Progenitor cell of endocrine pancreas (in vitro differentiated cells): ENCODE results near the gene NNMT. TPM values are rescaled to one million over a fixed set of nuclear protein-coding genes. Genes with fewer than 3 reads are reported as not detected.

Experiments used
- DNase-seq: peaks from one replicate; pipeline ENCODE4 v3.0.0; 2021; ENCODE audit warnings: low spot score; ENCODE audit not compliant: unreplicated experiment
- H3K27ac Mint-ChIP-seq: 2 replicates; pipeline ENCODE4 v1.8.0; 2021; ENCODE audit warnings: mild to moderate bottlenecking, moderate library complexity, mixed read lengths
- H3K27me3 Mint-ChIP-seq: 2 replicates; pipeline ENCODE4 v1.8.0; 2021; ENCODE audit warnings: mixed read lengths
- H3K36me3 Mint-ChIP-seq: 2 replicates; pipeline ENCODE4 v1.8.0; 2022; ENCODE audit warnings: mixed read lengths; ENCODE audit not compliant: insufficient read depth
- H3K4me1 Mint-ChIP-seq: 2 replicates; pipeline ENCODE4 v1.8.0; 2021; ENCODE audit warnings: low read depth, mixed read lengths
- H3K4me3 Mint-ChIP-seq: 2 replicates; pipeline ENCODE4 v1.8.0; 2021; ENCODE audit warnings: low read depth, mild to moderate bottlenecking, moderate library complexity, mixed read lengths
- H3K9me3 Mint-ChIP-seq: 2 replicates; pipeline ENCODE4 v1.8.0; 2021; ENCODE audit warnings: low read depth, mixed read lengths
- CTCF ChIP-seq: fragments of 200-600 bp; sonication (generic); IDR thresholded peaks from one replicate; pipeline ENCODE4 v1.5.0; 2021; ENCODE audit warnings: antibody characterized with exemption, mild to moderate bottlenecking; ENCODE audit not compliant: unreplicated experiment
- total RNA-seq: library from RNA; stranded (reverse); gene quantifications from 2 replicates; pipeline ENCODE4 v1.2.1, GENCODE V29; 2021

Gene NNMT
- total RNA-seq, 1 donor from 2014 or later = 2.4 TPM

- peak overlapping the region; percentile 46 for H3K27ac Mint-ChIP-seq
- peaks cover 38% of the 10 kb centered on the region for H3K4me1 Mint-ChIP-seq
- no peaks in the 10 kb centered on the region for H3K27me3 Mint-ChIP-seq
- peaks cover 22% of the 10 kb centered on the region for H3K36me3 Mint-ChIP-seq
- H3K4me3 Mint-ChIP-seq = no peak overlapping the region
- no peaks in the 10 kb centered on the region for H3K9me3 Mint-ChIP-seq
- no peak for DNase-seq
- peak; percentile 28 for TF ChIP-seq CTCF
Observed at GRCh38 chr11:114251815-114252337, 44.3 kb upstream of the NNMT start.

- TF ChIP-seq CTCF = no peak
- Mint-ChIP-seq H3K4me1 (peaks cover 45% of the 10 kb centered on the region), H3K27ac (no peak overlapping the region)
Observed at GRCh38 chr11:114252767-114253166, 43.4 kb upstream of the NNMT start.

DNA sequence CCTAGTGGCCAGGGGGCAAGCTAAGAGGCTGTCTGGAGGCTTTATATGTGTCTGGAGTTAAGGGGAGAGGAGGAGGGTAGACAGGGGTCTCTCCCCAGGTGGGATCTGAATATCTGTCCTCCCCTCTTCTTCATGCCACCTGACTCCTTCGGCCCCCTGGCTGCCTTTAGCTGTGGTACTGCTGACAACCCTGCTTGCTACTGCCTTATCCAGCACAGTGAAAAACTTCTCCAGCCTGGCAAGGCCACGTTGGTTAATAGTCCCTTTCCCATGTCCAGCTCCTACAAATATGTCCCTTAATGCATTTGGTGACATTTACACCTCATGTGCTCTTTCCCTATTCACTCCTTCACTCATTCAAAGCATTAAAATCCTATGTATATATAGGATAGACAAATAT, 42.4 kb upstream of the NNMT start:
- Mint-ChIP-seq H3K27ac (no peak overlapping the region), H3K9me3 (no peaks in the 10 kb centered on the region), H3K36me3 (peaks cover 14% of the 10 kb centered on the region), H3K4me1 (peaks cover 43% of the 10 kb centered on the region), H3K27me3 (no peaks in the 10 kb centered on the region), H3K4me3 (no peak overlapping the region)
- TF ChIP-seq CTCF = no peak
- DNase-seq = no peak

More at GRCh38 chr11:114252767-114253166, 43.4 kb upstream of the NNMT start:
- H3K36me3 Mint-ChIP-seq = peaks cover 17% of the 10 kb centered on the region
- H3K27me3 Mint-ChIP-seq = no peaks in the 10 kb centered on the region
- DNase-seq = no peak
- no peaks in the 10 kb centered on the region for H3K9me3 Mint-ChIP-seq
- no peak overlapping the region for H3K4me3 Mint-ChIP-seq

DNA sequence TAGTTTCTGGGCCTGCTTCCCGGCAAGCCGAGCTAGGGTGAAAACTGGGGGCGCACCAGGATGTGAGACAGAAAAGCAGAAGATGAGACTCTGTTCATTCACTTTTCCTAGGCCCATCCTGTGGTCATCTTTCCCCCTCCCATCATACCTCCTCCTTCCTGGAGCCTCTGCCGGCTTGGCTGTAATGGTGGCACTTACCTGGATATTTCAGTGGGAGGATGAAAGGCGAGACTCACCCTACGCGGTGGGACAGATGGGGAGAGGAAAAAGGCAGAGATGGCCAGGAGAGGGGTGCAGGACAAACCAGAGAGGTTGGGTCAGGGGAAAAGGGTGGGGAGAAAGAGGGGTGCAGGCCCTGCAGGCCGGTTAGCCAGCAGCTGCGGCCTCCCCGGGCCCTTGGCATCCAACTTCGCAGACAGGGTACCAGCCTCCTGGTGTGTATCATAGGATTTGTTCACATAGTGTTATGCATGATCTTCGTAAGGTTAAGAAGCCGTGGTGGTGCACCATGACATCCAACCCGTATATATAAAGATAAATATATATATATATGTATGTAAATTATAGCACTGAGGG, 41.5 kb upstream of the NNMT start:
- no peak for DNase-seq
- H3K4me1 Mint-ChIP-seq = peaks cover 48% of the 10 kb centered on the region
- H3K27me3 Mint-ChIP-seq = no peaks in the 10 kb centered on the region
- no peaks in the 10 kb centered on the region for H3K9me3 Mint-ChIP-seq
- no peak overlapping the region for H3K27ac Mint-ChIP-seq
- H3K4me3 Mint-ChIP-seq = no peak overlapping the region
- TF ChIP-seq CTCF = no peak
- H3K36me3 Mint-ChIP-seq = peaks cover 14% of the 10 kb centered on the region

DNA sequence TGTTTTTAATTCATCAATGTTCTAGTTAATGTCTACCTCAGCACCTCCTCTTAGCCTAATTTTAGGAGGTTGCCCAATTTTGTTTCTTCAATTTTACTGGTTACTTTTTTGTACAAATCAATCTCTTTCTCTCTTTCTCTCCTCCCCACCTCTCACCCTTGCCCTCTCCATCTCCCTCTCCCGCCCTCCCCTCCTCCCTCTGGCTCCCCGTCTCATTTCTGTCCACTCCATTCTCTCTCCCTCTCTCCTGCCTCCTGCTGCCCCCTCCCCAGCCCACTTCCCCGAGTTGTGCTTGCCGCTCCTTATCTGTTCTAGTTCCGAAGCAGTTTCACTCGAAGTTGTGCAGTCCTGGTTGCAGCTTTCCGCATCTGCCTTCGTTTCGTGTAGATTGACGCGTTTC, 40.9 kb upstream of the NNMT start:
- Mint-ChIP-seq H3K4me3 (no peak overlapping the region), H3K4me1 (peaks cover 54% of the 10 kb centered on the region), H3K36me3 (peaks cover 12% of the 10 kb centered on the region), H3K9me3 (no peaks in the 10 kb centered on the region), H3K27me3 (no peaks in the 10 kb centered on the region), H3K27ac (no peak overlapping the region)
- DNase-seq = no peak
- no peak for TF ChIP-seq CTCF
